ENCODE results near the gene SUPT3H. TPM values are rescaled to one million over a fixed set of nuclear protein-coding genes. Genes with fewer than 3 reads are reported as not detected.

Gene SUPT3H
- total and polyA plus RNA-seq, 2 donors (not counting 1 experiment from before 2014, with no cell fraction given), result 5.5 to 12.4 TPM

DNA sequence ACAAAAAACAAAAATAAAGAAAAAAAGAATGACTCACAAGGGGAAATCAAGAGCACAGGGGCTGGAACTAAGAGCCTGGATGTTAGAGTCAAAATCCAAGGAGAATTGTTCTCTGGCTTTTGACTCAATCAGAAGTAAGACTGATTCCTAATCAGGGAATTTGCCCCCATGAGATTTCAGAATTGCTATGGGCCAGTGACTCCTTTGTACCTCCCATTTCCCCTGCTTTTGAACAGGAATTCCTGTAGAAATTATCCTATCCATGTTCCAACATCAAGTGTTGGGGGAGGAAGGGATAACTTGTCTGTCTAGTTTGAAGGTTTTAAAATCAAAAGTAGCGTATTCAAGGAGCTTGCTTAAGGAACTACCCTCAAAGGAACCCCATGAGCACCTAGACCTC, 593.5 kb downstream of the SUPT3H start:
- H3K9me3 Mint-ChIP-seq (ENCODE audit: insufficient read depth), result no peaks in the 10 kb centered on the region
- no peak overlapping the region for H3K27ac Mint-ChIP-seq
- H4K20me1 ChIP-seq (ENCODE audit: control insufficient read depth, insufficient read depth, low read length, poor library complexity, severe bottlenecking), result no peaks in the 10 kb centered on the region
- no peak overlapping the region for H3K9ac ChIP-seq (ENCODE audit: low read length)
- DNase-seq (no peak), ATAC-seq (ENCODE audit: low read depth) (no peak)
- H3K27me3 ChIP-seq (replicated peaks in 1 of 4; ENCODE audit: control extremely low read depth in 1 of 4, control insufficient read depth in 3 of 4, insufficient read depth in 4 of 4, low read length in 3 of 4), result no peaks in the 10 kb centered on the region
- no CpG with 5 or more reads among the region's 1 CpG for WGBS (ENCODE audit: insufficient coverage)
- H3K27me3 Mint-ChIP-seq, result peaks cover 3% of the 10 kb centered on the region
- H3K4me1 ChIP-seq (ENCODE audit: control insufficient read depth in 2 of 2, insufficient read depth in 2 of 2, low read length in 2 of 2), result peaks cover 0 to 8% of the 10 kb centered on the region in 2 donors
- CTCF ChIA-PET, result no interaction called here
- no peaks in the 10 kb centered on the region for H3K9me3 ChIP-seq (ENCODE audit: control extremely low read depth in 1 of 3, control insufficient read depth in 2 of 3, insufficient read depth in 1 of 3, low read length in 2 of 3)
- POLR2A ChIA-PET, result no interaction called here
- H3K4me1 Mint-ChIP-seq, result peaks cover 6% of the 10 kb centered on the region
- TF ChIP-seq, protein P1, sequence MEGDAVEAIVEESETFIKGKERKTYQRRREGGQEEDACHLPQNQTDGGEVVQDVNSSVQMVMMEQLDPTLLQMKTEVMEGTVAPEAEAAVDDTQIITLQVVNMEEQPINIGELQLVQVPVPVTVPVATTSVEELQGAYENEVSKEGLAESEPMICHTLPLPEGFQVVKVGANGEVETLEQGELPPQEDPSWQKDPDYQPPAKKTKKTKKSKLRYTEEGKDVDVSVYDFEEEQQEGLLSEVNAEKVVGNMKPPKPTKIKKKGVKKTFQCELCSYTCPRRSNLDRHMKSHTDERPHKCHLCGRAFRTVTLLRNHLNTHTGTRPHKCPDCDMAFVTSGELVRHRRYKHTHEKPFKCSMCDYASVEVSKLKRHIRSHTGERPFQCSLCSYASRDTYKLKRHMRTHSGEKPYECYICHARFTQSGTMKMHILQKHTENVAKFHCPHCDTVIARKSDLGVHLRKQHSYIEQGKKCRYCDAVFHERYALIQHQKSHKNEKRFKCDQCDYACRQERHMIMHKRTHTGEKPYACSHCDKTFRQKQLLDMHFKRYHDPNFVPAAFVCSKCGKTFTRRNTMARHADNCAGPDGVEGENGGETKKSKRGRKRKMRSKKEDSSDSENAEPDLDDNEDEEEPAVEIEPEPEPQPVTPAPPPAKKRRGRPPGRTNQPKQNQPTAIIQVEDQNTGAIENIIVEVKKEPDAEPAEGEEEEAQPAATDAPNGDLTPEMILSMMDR (IDR thresholded peaks at IDR 0.05), result no peak
- TF ChIP-seq EZH2 (IDR thresholded peaks at IDR 0.05; ENCODE audit: borderline replicate concordance, insufficient read depth, low read depth, low read length, poor library complexity, severe bottlenecking), result no peak
- H3K79me2 ChIP-seq (ENCODE audit: control insufficient read depth, insufficient read depth, low read length), result no peaks in the 10 kb centered on the region
- intact Hi-C loops (cut with micrococcal nuclease), result no loop called here
- H2AFZ ChIP-seq (ENCODE audit: insufficient read depth, low read depth, low read length, poor library complexity, severe bottlenecking), result no peak overlapping the region
- H3K4me2 ChIP-seq (replicated peaks; ENCODE audit: low read depth, low read length, poor library complexity, severe bottlenecking), result no peak overlapping the region
- no peak overlapping the region for H3K4me3 ChIP-seq (ENCODE audit: control extremely low read depth in 1 of 5, extremely low read depth in 1 of 5, insufficient read depth in 1 of 5, low read depth in 2 of 5, low read length in 4 of 5)
- H3K36me3 ChIP-seq (replicated peaks in 1 of 2; ENCODE audit: control extremely low read depth in 1 of 2, control insufficient read depth in 1 of 2, extremely low read depth in 1 of 2, insufficient read depth in 2 of 2, low read length in 1 of 2), result no peaks in the 10 kb centered on the region
- no peak overlapping the region for H3K27ac ChIP-seq (ENCODE audit: low read length in 2 of 2)
- H3K4me3 Mint-ChIP-seq, result no peak overlapping the region

DNA sequence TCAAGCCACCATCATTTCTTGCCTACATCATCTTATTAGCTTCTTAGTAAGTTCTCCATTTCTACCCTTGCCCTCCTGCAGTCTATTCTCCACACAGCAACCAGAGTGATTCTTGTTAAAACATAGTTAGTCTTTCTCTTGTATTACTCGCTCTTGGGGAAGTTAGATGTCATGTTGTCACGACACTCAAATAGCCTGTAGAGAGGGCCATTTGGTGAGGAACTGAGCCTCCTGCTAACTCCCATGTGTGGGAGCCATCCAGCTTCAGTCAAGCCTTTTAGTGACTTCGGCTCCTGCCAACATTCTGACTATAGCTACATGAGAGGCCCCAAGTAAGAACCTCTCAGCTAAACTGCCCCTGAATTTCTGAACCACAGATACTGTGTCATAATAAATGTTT, 594.8 kb downstream of the SUPT3H start:
- H3K27ac ChIP-seq (ENCODE audit: low read length in 2 of 2), result no peak overlapping the region
- Mint-ChIP-seq H3K27ac (no peak overlapping the region), H3K27me3 (no peaks in the 10 kb centered on the region), H3K4me1 (peaks cover 7% of the 10 kb centered on the region), H3K9me3 (ENCODE audit: insufficient read depth) (no peaks in the 10 kb centered on the region), H3K4me3 (no peak overlapping the region)
- H4K20me1 ChIP-seq (ENCODE audit: control insufficient read depth, insufficient read depth, low read length, poor library complexity, severe bottlenecking), result no peaks in the 10 kb centered on the region
- 33% methylated on average over 2 of the region's 3 CpGs for WGBS (ENCODE audit: insufficient coverage)
- no peaks in the 10 kb centered on the region for H3K27me3 ChIP-seq (replicated peaks in 1 of 4; ENCODE audit: control extremely low read depth in 1 of 4, control insufficient read depth in 3 of 4, insufficient read depth in 4 of 4, low read length in 3 of 4)
- H2AFZ ChIP-seq (ENCODE audit: insufficient read depth, low read depth, low read length, poor library complexity, severe bottlenecking), result no peak overlapping the region
- H3K9me3 ChIP-seq (ENCODE audit: control extremely low read depth in 1 of 3, control insufficient read depth in 2 of 3, insufficient read depth in 1 of 3, low read length in 2 of 3), result no peaks in the 10 kb centered on the region
- DNase-seq, result no peak
- H3K4me3 ChIP-seq (ENCODE audit: control extremely low read depth in 1 of 5, extremely low read depth in 1 of 5, insufficient read depth in 1 of 5, low read depth in 2 of 5, low read length in 4 of 5), result no peak overlapping the region
- CTCF ChIA-PET, result no interaction called here
- ATAC-seq (ENCODE audit: low read depth), result no peak
- TF ChIP-seq, protein P1 (IDR thresholded peaks at IDR 0.05), result no peak
- intact Hi-C loops (cut with micrococcal nuclease), result no loop called here
- no peak overlapping the region for H3K9ac ChIP-seq (ENCODE audit: low read length)
- POLR2A ChIA-PET, result no interaction called here
- no peaks in the 10 kb centered on the region for H3K79me2 ChIP-seq (ENCODE audit: control insufficient read depth, insufficient read depth, low read length)
- peaks cover 0 to 8% of the 10 kb centered on the region in 2 donors for H3K4me1 ChIP-seq (ENCODE audit: control insufficient read depth in 2 of 2, insufficient read depth in 2 of 2, low read length in 2 of 2)
- H3K36me3 ChIP-seq (replicated peaks in 1 of 2; ENCODE audit: control extremely low read depth in 1 of 2, control insufficient read depth in 1 of 2, extremely low read depth in 1 of 2, insufficient read depth in 2 of 2, low read length in 1 of 2), result no peaks in the 10 kb centered on the region
- no peak overlapping the region for H3K4me2 ChIP-seq (replicated peaks; ENCODE audit: low read depth, low read length, poor library complexity, severe bottlenecking)

Data from B cell (primary cell).